COR-L47 (cell line): Measurements from ENCODE around the gene YIPF2.
"Not testable (repeated sequence)": the region's sequence is repeated elsewhere in the genome, so short reads cannot be mapped to it uniquely, and the experiment has no call there.

Source experiments
- DNase-seq: peaks from one replicate; lab custom pipeline; 2025; lab: John Stamatoyannopoulos, UW

The YIPF2 gene

GRCh38 chr19:10928563-10929401, at the start of gene YIPF2, which contains the start of gene TIMM29:
YIPF2 (minus strand) TSS chr19:10928639; CDS start chr19:10928410, 229 bp downstream.
TIMM29 (plus strand) TSS chr19:10928811; CDS start chr19:10928823, 12 bp downstream.
- DNase-seq = peak; percentile 97

GRCh38 chr19:10977742-10978092, 49.3 kb upstream of the YIPF2 start:
- no peak for DNase-seq

- DNase-seq = no peak
These were observed 47.9 kb upstream of the YIPF2 start for GRCh38 chr19:10976131-10976892.

GRCh38 chr19:10975374-10976130, 47.1 kb upstream of the YIPF2 start:
- no peak for DNase-seq

GRCh38 chr19:10971107-10971726, 42.8 kb upstream of the YIPF2 start:
- DNase-seq = no peak

- DNase-seq = no peak
These were observed 40.2 kb upstream of the YIPF2 start for GRCh38 chr19:10968527-10969135.

- DNase-seq = no peak
These were observed 38.4 kb upstream of the YIPF2 start for GRCh38 chr19:10966809-10967208.

GRCh38 chr19:10965398-10965797, 37.0 kb upstream of the YIPF2 start:
- no peak for DNase-seq

GRCh38 chr19:10964903-10965302, 36.5 kb upstream of the YIPF2 start:
- no peak for DNase-seq

- no peak for DNase-seq
These were observed 35.4 kb upstream of the YIPF2 start for GRCh38 chr19:10963865-10964264.

GRCh38 chr19:10962863-10963262, 34.4 kb upstream of the YIPF2 start:
- DNase-seq = no peak

GRCh38 chr19:10961073-10961860, 32.8 kb upstream of the YIPF2 start:
- no peak for DNase-seq

- peak; percentile 95 for DNase-seq
These were observed 32.1 kb upstream of the YIPF2 start, which contains the start of gene SMARCA4 for GRCh38 chr19:10960314-10961072. SMARCA4 (plus strand) TSS chr19:10961030; CDS start chr19:10984152, 23,122 bp downstream.

- not testable (repeated sequence) for DNase-seq
These were observed 31.0 kb upstream of the YIPF2 start for GRCh38 chr19:10959277-10959968.

GRCh38 chr19:10952809-10953208, 24.4 kb upstream of the YIPF2 start:
- DNase-seq = no peak

- DNase-seq = no peak
These were observed 18.7 kb upstream of the YIPF2 start for GRCh38 chr19:10946958-10947657.

GRCh38 chr19:10945264-10945663, 16.8 kb upstream of the YIPF2 start:
- DNase-seq = no peak

- not testable (repeated sequence) for DNase-seq
These were observed 15.0 kb upstream of the YIPF2 start for GRCh38 chr19:10943412-10943811.
